ENCODE results near the gene FADS2. TPM values are rescaled to one million over a fixed set of nuclear protein-coding genes. Genes with fewer than 3 reads are reported as not detected.

Gene FADS2
- total and polyA plus RNA-seq, 2 of the 13 experiments (the other 11 are each of a cell fraction or from before 2014, with no cell fraction given), result 90.1 to 124 TPM

- TF ChIP-seq PBX3 (CRISPR knock-in tag; IDR thresholded peaks at IDR 0.05; ENCODE audit: borderline replicate concordance), result no peak
- TF ChIP-seq ZNF33A (CRISPR knock-in tag; IDR thresholded peaks at IDR 0.05; ENCODE audit: borderline replicate concordance), result no peak
- peak; percentile 71 for TF ChIP-seq POLR2G (IDR thresholded peaks at IDR 0.05; ENCODE audit: low read depth, low read length)
- no peak for TF ChIP-seq ZNF724P (CRISPR knock-in tag; IDR thresholded peaks at IDR 0.05; ENCODE audit: borderline replicate concordance)
- no peak for TF ChIP-seq TRIM22 (IDR thresholded peaks at IDR 0.05)
- no peak for TF ChIP-seq ZNF740 (CRISPR knock-in tag; IDR thresholded peaks at IDR 0.05)
- no peak for TF ChIP-seq ZBTB42 (CRISPR knock-in tag; IDR thresholded peaks at IDR 0.05)
- no peak for TF ChIP-seq ZMAT5 (CRISPR knock-in tag; IDR thresholded peaks at IDR 0.05; ENCODE audit: borderline replicate concordance, low read depth)
- TF ChIP-seq ZNF281 (CRISPR knock-in tag; IDR thresholded peaks at IDR 0.05; ENCODE audit: borderline replicate concordance), result 0 out of 2 replicates have a peak, but pooled peaks have one; percentile 60
- no peak for TF ChIP-seq ZNF335 (CRISPR knock-in tag; IDR thresholded peaks at IDR 0.05)
- TF ChIP-seq ZNF496 (CRISPR knock-in tag; IDR thresholded peaks at IDR 0.05; ENCODE audit: insufficient replicate concordance), result no peak
- TF ChIP-seq PHF8 (CRISPR knock-in tag; IDR thresholded peaks at IDR 0.05), result no peak
- no peak for TF ChIP-seq FOXP1 (IDR thresholded peaks at IDR 0.05)
- no peak; the same call in 1 of the 2 replicates for TF ChIP-seq FOXP1 (CRISPR knock-in tag; IDR thresholded peaks at IDR 0.05)
- no peak for TF ChIP-seq ZBTB49 (CRISPR knock-in tag; IDR thresholded peaks at IDR 0.05; ENCODE audit: borderline replicate concordance)
- TF ChIP-seq MZF1 (CRISPR knock-in tag; IDR thresholded peaks at IDR 0.05; ENCODE audit: borderline replicate concordance), result no peak
- no peak for TF ChIP-seq ZNF558 (CRISPR knock-in tag; IDR thresholded peaks at IDR 0.05; ENCODE audit: borderline replicate concordance)
- no peak for TF ChIP-seq NR2F2 (IDR thresholded peaks at IDR 0.05; ENCODE audit: borderline replicate concordance, low read depth)
- TF ChIP-seq STAG1 (CRISPR knock-in tag; IDR thresholded peaks at IDR 0.05), result no peak
- no peak for TF ChIP-seq GPN1 (CRISPR knock-in tag; IDR thresholded peaks at IDR 0.05; ENCODE audit: borderline replicate concordance)
- 0 out of 2 replicates have a peak, but pooled peaks have one; percentile 47 for TF ChIP-seq ZBTB3 (CRISPR knock-in tag; IDR thresholded peaks at IDR 0.05; ENCODE audit: borderline replicate concordance, low read depth)
Observed at GRCh38 chr11:61827571-61828378, at the start of gene FADS2 (continued).

All from HepG2 (cell line).